GM21786 (cell line): ENCODE results near the gene VWA3A.
"Not testable (repeated sequence)": the region's sequence is repeated elsewhere in the genome, so short reads cannot be mapped to it uniquely, and the experiment has no call there.

Experiments
- ATAC-seq: cut with Tn5 transposase; IDR thresholded peaks from one replicate; pipeline ENCODE4 v1.9.1; 2021; ENCODE audit not compliant: unreplicated experiment

Gene VWA3A

GRCh38 chr16:22128537-22128936 is 36.2 kb downstream of the VWA3A start:
- ATAC-seq: not testable (repeated sequence)

DNA sequence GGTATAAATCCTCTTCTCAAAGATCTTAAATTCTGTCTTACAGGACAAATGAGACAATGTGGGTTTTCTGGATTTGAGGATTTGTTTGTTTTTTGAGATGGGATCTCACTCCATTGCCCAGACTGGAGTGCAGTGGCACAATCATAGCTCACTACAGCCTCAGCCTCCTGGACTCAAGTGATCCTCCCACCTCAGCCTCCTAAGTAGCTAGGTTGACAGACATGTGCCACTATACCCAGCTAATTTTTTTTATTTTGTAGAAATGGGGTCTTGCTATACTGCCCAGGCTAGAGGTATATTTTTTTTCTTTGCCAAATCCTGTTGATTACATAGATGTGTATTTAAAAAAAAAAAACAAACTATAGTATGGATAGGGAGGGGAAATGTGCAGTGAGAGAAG is 38.2 kb downstream of the VWA3A start:
- no peak for ATAC-seq

DNA sequence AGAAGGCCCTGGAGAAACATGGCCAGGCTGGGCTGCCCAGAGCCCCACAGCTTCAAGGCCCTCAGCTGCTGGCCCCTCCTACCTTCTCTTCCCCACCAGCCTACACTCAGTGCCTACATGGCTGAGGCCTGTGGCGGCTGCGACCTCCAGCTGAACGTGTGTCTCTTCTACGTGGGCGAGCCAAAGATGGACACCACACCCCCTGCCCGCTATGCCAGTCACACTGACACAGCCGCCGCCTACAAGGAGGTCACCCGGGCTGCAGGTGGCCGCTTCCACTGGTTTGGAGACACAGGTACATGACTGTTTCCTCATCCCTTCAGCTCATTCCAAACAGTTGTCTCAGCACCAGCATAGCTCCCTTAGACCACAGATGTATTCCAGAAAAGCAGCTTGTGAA is 40.5 kb downstream of the VWA3A start:
- no peak for ATAC-seq

DNA sequence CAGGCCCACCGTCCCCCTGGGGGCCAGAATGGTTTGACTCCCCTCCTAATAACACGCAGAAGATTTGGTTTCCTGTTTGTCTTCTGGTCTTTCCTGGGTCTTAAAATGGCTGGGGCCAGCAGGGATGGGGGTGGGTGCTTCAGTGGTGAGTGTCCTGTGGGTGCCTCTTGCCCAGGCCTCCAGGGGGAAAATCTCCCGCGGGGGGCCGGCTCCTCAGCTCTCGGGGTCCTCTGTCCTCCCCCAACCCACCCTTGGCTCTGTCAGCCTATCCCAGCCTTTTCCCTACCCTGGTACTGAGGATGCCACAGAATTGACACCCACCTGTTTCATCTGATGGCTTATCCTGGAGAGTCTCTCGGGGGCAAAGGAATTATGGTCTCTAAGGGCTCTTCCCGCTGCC is 46.1 kb downstream of the VWA3A start:
- no peak for ATAC-seq

DNA sequence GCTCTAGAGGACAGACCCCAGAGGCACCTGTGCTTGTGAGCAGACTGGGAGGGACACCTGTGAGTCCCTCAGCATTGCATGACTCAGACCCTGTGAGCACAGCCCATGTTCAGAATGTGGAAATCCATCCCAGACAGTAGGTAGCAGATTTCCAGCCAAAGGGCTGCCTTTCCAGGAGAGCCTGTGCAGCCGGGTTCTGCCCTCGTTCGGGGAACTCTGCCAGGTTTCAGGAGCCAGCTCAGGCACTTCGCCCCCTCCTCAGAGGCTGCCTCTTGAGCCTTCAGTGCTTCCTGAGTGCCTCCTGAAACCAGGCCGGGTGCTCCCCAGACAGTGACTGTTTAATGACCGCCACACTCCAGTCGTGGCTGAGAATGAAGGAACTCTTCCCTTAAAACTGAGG is 46.7 kb downstream of the VWA3A start:
- ATAC-seq: no peak

DNA sequence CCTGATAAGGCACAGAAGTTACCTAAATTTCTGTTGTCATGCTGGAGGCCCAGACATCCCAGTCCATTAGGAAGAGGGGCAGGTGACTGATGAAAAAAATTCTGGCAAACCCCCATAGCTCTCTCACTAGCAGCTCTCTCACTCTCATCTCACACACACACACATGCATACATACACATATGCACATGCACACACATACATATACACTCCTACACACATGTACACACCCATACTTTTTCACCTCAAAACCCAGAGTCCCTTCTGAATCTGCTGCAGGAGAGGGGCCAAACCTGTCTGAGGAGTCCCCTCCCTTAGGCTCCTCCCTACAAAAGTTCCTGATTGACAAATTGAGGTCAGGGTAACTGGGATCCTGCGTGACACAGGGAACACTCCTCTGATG is 47.4 kb downstream of the VWA3A start:
- ATAC-seq: no peak

- no peak for ATAC-seq
Observed at GRCh38 chr16:22141767-22142166, 49.4 kb downstream of the VWA3A start.

- ATAC-seq: no peak
Observed at GRCh38 chr16:22144520-22144919, 52.2 kb downstream of the VWA3A start.

- ATAC-seq: no peak
Observed at GRCh38 chr16:22147853-22148252, 55.5 kb downstream of the VWA3A start.

GRCh38 chr16:22151246-22151998 is 59.1 kb downstream of the VWA3A start:
- no peak for ATAC-seq

DNA sequence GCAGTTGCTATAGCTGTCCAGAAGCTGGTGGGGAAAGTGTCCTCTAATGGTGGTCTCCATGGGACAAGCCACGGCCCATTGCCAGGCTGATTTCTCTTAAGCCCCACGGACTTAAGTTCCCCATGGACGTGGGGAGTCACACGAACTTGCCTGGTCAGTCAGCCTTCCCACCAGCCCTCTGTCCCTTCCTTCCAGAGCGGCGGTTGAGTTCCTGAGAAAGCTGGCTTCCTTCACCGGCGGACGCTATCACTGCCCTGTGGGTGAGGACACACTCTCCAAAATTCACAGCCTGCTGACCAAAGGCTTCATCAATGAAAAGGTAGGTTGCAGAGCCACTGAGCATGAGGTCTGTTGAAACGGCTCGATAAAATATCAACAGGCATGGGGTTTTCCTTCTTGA is 60.0 kb downstream of the VWA3A start:
- no peak for ATAC-seq

GRCh38 chr16:22153078-22153477 is 60.7 kb downstream of the VWA3A start:
- ATAC-seq: not testable (repeated sequence)

- ATAC-seq: no peak
Observed at GRCh38 chr16:22161401-22161800, 69.1 kb downstream of the VWA3A start.

- ATAC-seq: no peak
Observed at GRCh38 chr16:22161999-22162655, 69.8 kb downstream of the VWA3A start, which contains the start of gene SDR42E2. Gene SDR42E2 (plus strand): TSS chr16:22162506. CDS start chr16:22165583, 3,077 bp downstream.

DNA sequence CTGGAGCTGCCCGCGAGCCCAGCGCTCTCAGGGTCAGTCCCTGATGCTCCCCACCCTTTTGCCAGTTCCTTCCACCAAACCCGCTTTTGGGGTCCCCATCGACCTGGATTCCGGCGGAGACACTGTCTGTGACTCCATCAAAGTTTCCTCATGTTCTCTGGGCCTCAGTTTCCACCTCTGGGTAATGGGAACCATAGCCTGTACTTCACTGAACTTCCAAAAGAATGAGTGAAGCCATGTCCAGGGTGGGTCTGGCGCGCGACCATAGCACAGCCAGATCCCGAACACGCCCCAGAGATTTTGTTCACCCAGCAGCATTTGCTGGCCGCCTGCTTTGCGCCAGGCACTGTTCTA is 70.3 kb downstream of the VWA3A start:
- ATAC-seq: no peak

DNA sequence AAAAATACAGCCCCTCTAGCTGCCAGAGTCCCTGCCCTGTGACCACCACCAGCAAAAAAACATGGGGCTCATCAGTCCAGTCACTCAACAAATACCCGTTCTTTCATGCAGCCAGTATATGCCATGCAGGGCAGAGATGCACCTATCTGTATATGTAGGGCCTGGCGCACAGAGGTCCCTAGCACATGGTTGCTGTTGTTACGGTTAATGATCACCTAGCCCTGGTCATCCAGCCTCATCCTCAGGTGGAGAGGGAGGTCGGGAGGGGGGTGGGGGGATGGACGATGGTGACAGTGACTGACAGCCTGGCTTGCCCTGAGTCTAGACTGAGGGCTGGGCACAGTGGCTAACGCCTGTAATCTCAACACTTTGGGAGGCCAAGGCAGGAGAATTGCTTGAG is 71.5 kb downstream of the VWA3A start:
- no peak for ATAC-seq

- no peak for ATAC-seq
Observed at GRCh38 chr16:22164482-22164881, 72.1 kb downstream of the VWA3A start.

- no peak for ATAC-seq
Observed at GRCh38 chr16:22165508-22166285, 73.4 kb downstream of the VWA3A start.

DNA sequence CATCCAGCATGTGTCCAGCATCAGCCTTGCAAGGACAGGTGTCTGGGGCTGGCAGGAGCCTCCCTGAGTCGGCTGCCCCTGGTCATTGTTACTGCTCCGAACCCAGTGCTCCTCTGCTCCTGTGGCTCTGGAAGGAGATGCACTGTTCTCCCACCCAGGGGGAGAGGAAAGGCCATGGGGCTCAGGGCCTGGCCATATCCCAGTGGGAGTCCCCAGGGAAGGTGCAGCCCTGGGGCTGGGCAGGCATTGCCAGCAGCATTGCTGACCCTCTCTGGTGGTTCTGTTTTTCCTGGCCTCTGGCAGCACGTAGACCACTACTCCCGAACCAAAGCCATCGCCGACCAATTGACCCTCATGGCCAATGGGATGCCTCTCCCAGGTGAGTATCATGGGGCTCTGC is 79.6 kb downstream of the VWA3A start:
- ATAC-seq: no peak

- not testable (repeated sequence) for ATAC-seq
Observed at GRCh38 chr16:22172642-22173041, 80.3 kb downstream of the VWA3A start.

DNA sequence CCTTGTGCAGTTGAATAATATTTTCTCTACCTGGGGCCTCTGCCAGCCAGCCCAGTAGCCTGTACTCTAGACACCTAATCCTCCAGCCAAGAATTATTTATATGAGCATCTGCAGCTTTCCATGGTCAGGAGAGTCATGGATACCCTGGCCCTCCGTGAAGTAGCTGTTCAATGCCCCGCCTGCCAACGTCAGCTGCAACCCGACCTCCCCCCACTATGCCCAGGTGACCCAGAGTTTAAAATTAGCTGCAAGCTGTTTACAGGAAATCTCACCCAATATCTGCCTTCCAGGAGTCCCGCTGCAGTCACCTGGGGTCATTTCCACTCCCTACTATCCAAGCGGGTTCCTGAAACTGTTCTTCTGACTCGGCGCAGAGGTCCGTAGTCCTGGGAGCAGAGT is 82.3 kb downstream of the VWA3A start:
- no peak for ATAC-seq
